ENCODE data around the gene LRP8.

- TF ChIP-seq CTCF (IDR thresholded peaks at IDR 0.05) (no peak), EZH2 (IDR thresholded peaks at IDR 0.05; ENCODE audit: borderline replicate concordance, insufficient read depth, low read depth, low read length, poor library complexity, severe bottlenecking) (no peak)
Measured at GRCh38 chr1:53334781-53335180, 6.9 kb upstream of the LRP8 start.

Measured in B cell (primary cell).